Caki2 (cell line): ENCODE measurements around the gene ZNF85. TPM values are rescaled to one million over a fixed set of nuclear protein-coding genes. Genes with fewer than 3 reads are reported as not detected.
"Not testable (repeated sequence)": the region's sequence is repeated elsewhere in the genome, so short reads cannot be mapped to it uniquely, and the experiment has no call there.

Experiments
- DNase-seq: peaks from one replicate; pipeline ENCODE4 v3.0.0-alpha.2; 2015; ENCODE audit warnings: low read depth
- in situ Hi-C: cut with HindIII; loops from 2 replicates; pipeline ENCODE4 v1.10.0; 2016; ENCODE audit warnings: low sequenced_read_pairs, low pct_unique_long_range_greater_than_20kb, mixed read lengths
- total RNA-seq: library from RNA; depleted of rRNA; stranded (reverse); fragments of >200 nt; shearing (Covaris generic); gene quantifications from 2 replicates; pipeline ENCODE4 v1.2.3, GENCODE V29; 2014; ENCODE audit warnings: low replicate concordance; rRNA removed

The ZNF85 gene
- 3.2 and 9.4 TPM in 2 replicates for total RNA-seq

DNA sequence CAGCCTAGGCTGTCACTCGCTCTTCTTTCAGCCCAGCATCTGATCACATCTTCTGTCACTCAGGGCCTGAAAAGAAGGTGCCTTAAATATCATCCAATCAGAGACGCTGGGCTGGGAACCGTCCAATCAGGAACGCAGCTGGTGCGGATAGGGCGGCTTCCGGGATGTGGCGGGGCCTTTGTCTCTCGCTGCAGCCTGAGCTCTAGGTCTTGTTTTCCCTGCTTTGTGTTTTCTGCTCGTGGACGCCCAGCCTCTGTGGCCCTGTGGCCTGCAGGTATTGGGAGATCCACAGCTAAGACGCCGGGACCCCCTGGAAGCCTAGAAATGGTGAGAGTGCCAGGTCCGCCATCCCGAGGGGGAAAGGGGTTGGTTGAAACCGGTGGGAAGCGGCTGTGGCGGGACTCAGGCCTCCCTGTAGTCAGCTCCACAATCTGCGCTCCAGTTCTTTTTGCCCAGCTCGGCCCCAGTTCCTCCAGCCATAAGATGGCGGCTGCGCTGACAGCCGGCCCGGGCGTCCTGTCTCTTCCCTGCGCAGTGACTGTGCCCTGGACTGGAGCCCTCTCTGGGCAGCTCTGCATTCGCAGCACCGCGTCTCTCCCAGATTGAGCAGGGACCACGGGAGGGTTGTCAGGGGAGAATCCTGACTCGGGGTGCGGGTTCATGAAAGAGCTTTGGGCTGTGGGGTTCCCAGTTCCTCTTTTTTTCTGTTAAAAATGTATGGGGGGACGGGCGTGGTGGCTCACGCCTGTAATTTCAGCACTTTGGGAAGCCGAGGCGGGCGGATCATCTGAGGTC lies at the start of gene ZNF85:
Gene ZNF85, plus strand, starts transcription at position 175 of the 795 bp plus-strand sequence. Its CDS starts 150 bp downstream, at position 325.
- in situ Hi-C loops, result no loop called here
- peak; percentile 95 for DNase-seq

- no peak for DNase-seq
- in situ Hi-C loops, result no loop called here
Observed at GRCh38 chr19:20879501-20879900, 43.5 kb upstream of the ZNF85 start.

GRCh38 chr19:20912973-20913372 lies 10.1 kb upstream of the ZNF85 start:
- DNase-seq, result no peak
- in situ Hi-C loops, result no loop called here

DNA sequence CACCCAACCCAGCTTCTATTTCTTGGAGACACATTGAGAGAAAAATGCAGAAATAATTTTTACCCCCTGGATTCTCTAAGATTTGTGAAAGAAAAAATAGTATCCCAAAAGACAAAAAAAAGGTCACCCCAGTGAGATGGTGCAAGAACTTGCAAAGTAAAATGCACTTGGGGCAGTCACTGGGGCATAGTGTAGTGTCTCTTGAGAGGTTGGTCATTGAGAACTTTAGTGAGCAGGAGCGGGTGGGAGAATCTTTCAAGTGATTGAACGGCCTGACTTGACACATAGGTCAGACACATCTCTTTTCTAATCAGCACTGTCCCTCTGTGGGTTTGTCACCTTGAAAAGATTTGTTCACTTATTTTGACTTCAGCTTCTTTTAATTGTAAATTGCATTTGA lies 2.4 kb downstream of the ZNF85 start:
- in situ Hi-C loops, result no loop called here
- DNase-seq, result no peak

DNA sequence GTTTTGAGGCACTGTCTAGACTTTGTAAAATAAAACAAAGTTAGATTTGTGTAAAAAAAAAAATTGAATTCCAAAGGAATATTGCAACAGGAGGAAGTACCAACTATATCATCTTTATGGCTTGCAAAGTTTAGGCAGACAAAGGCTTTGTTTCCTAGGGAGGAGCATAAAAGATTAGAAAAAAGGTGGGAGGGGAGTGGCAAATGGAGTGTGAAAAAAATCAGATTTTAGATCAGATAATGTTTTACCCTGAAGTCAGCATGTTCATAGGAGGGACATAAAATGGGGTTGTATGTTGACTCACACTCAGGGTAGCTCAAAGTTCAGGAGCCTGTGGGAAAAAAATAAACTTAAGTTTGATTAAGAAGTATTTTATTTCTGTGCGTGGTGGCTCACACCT lies 3.7 kb downstream of the ZNF85 start:
- DNase-seq, result peak; percentile 2

GRCh38 chr19:20928371-20928770 lies 5.3 kb downstream of the ZNF85 start:
- no peak for DNase-seq
- in situ Hi-C loops, result no loop called here

More for the DNA sequence above, 3.7 kb downstream of the ZNF85 start:
- in situ Hi-C loops, result no loop called here

GRCh38 chr19:20936322-20936947 lies 13.4 kb downstream of the ZNF85 start:
- DNase-seq, in situ Hi-C loops: not testable (repeated sequence)

DNA sequence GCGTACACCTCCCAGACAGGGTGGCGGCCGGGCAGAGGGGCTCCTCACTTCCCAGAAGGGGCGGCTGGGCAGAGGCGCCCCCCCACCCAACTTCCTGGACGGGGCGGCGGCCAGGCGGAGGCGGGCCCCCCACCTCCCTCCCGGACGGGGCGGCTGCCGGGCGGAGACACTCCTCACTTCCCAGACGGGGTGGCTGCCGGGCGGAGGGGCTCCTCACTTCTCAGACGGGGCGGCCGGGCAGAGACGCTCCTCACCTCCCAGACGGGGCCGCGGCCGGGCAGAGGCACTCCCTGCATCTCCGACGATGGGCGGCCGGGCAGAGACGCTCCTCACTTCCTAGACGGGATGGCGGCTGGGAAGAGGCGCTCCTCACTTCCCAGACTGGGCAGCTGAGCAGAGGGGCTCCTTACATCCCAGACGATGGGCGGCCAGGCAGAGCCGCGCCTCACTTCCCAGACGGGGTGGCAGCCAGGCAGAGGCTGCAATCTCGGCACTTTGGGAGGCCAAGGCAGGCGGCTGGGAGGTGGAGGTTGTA lies 29.6 kb downstream of the ZNF85 start:
- in situ Hi-C loops, DNase-seq: not testable (repeated sequence)

- DNase-seq, result no peak
- in situ Hi-C loops, result no loop called here
Observed at GRCh38 chr19:20964798-20965197, 41.7 kb downstream of the ZNF85 start.

DNA sequence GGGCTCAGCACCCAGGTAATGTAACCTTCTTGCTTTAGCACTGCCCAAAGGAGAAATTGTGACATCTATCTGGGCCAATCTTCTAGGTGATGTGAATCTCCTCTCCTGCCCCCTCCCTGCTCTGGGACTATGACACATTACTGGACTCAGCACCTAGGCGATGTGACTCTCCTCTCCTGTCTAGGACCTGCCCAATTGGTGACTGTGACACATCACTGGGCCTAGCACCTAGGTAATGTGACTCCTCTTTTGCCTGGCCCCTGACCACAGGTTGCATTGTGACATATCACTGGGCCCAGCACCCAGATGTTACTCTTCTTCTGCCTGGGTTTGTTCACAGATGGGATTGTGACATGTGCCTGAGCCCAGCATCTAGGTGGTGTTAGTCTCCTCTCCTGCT lies 45.0 kb downstream of the ZNF85 start:
- no peak for DNase-seq
- in situ Hi-C loops, result no loop called here

- DNase-seq, result no peak
- in situ Hi-C loops, result no loop called here
Observed at GRCh38 chr19:20969498-20969897, 46.4 kb downstream of the ZNF85 start.

DNA sequence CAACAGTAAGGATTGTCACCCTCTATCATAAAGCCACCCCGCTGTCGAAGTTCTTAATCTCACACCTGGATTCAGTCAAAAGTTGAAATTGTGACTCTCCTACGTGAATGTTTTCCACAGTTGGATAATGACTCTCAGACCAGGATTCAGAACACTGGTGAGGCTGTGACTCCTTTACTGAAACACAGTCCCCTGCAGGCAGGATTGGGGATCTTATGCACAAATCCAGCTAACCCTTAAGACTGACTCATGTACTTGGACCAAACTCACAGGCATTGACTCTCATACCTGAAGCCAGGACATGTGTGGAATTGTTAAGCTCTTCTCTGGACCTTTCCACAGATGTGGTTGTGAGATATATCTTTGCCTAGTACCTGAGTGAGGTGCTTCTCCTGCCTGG lies 46.8 kb downstream of the ZNF85 start:
- no peak for DNase-seq
- in situ Hi-C loops, result no loop called here

DNA sequence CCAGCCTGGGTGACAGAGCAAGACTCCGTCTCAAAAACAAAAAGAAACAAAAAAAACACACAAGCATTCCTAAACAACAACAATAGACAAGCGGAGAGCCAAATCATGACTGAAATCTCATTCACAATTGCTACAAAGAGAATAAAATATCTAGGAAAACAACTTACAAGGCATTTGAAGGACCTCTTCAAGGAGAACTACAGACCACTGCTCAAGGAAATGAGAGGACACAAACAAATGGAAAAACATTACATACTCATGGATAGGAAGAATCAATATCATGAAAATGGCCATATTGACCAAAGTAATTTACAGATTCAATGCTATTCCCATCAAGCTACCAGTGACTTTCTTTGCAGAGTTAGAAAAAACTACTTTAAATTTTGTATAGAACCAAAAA lies 69.7 kb downstream of the ZNF85 start:
- in situ Hi-C loops, DNase-seq: not testable (repeated sequence)

DNA sequence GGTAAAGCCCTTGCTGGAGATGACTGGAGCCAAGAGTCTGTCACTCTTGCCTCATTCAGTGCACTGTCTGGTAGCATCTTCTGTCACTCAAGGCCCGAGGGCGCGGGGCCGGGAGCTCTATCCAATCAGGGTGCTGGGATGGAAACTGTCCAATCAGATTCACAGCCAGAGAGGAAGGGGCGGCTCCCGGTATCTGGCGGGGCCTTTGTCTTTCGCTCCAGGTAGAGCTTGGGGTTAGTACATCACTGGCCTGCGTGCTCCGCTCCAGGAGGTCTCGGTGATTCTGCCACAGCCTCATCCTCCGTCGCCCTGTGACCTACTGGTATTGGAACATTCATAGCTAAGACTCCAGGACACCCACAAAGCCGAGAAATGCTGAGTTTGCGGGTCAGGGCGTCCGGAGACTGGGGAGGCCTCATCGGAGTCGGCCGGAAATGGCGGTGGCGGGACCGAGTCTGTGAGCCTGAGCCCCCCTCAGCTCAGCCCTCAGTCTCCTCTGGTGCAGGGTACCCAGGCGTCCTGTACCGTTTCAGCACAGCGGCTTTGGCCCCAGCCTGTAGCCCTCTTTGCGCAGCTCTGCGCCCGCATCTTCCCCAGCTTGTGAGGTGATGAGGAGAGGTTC lies 76.8 kb downstream of the ZNF85 start:
- in situ Hi-C loops, result no loop called here
- DNase-seq, result peak; percentile 94

Other genes starting within 250 kb of the ZNF85 start
- gene ZNF66, start 146.9 kb upstream of the ZNF85 start, total RNA-seq, result 0.35 and 2.1 TPM in 2 replicates
- gene ZNF430, start 97.4 kb downstream of the ZNF85 start, total RNA-seq, result 1.8 and 8.4 TPM in 2 replicates
- 13.2 and 13.5 TPM in 2 replicates for gene ZNF714, start 159.0 kb downstream of the ZNF85 start, total RNA-seq
- 1.7 and 4.4 TPM in 2 replicates for gene ZNF431, start 218.8 kb downstream of the ZNF85 start, total RNA-seq